ENCODE measurements around the gene SLC8A3.
A peak's percentile ranks its signal among the peaks of the same experiment; 100 is the strongest.

Gene SLC8A3

DNA sequence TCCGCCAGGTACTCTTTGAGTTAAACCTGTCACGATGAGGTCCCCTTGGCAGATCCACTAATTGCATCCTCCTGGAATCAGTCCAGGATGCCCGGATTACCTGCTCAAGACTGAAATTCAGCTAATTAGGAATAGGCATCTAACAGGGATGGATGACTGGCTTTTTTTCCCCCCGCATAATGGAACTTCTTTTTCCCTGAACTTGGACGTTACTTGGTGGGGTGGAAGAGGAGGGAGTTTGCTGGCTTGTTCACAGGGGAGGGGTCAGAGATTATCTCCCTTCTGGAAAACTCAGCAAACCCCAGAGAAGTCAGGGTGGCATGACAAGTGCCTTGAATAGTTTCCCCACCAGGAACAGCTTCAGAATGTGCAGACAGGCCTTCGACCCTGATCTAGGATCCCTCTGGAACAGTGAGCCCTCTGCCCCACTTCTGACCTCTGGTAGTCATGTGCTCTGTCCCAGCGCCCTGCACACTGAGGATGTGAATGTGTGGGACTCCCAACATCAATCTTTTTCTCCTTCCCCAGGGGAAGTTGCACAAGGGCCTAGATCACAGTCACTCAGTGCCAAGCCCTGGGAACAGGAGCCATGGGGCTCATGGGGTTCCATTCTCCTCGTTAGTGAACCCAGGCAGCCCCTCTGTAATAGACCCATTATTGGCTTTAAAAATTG, 167.1 kb downstream of the SLC8A3 start:
- DNase-seq = no peak

DNA sequence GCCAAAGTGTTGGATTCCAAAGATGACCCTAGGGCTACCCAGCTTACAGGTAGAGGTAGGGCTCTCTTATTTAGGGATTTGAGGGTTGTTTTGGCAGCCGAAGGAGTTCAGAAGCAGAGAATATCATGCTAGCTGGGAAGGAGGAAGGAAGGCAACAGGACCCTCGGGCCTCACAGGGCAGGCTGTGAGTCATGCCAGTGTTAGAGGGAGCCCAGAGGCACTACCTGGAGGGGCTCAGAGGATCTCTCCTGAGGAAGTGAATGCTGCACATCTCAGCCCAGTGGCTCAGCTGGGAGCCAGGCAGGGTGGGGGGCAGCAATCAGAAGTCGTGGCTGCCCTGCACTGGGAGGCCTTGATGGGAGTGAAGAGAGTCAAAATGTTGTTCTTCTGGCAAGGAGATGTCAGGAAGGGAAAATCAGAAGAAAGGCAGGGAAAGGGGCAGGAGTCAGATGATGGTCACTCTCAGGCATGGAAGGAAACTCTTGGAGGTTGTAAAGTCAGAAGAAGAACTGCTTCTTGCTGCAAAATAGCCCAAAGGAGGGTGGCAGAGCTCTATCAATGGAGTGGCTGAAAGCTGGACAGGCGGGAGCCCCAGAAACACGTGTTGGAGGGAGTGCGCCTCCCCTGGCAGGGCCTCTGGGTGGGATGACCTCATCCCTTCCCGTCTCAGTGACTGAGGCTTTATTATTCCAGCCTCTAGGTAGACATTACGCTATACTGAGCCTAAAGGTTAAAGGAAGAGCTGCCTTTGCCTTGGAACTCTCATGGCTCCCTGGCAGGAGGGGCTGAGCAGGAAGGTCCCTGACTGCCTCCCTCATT, 168.2 kb downstream of the SLC8A3 start:
- DNase-seq = no peak

DNA sequence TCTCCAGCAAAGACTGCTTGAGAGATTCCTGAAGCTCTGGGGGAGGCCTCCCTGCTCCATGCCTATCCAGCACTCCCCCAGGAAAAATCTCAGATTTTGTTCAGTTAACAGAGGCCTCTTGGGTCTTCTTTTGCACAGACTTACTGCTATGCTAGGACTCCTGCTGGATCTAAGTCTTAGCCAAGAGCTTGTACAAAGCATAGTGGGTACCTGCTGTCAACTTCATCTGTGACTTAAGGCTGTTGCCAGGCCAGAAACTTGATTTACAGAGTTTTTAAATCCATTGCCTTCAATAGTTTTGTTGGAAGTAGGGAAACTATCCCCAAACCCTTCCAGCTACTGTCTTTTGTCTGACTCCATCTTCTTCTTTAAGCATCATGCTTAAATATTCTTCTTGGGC, 169.1 kb downstream of the SLC8A3 start:
- DNase-seq = no peak

DNA sequence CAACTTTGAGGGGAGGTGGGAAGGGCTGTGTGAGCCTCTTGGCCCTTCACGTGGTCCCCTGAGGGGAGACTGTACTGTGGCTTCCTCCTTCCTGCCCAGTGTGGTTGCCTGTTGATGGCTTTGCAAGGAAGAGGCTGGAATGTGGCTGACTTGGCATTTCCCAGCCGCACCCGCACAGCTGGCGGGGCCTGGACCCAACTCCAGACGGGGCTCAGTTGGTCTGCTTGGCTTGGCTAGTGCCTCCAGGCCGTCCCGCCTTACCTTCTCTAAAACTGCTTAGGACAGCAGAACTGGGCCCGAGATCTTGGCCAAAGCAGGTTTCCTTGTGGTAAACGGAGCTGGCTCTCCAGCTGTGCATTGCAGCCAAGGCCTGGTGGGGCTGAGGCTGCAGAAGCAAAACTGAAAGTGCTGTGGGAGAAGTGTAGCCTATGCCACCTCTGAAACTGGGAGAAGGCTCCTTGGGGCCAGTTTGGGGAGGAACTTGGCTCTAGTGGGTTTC, 170.0 kb downstream of the SLC8A3 start:
- DNase-seq = no peak

DNA sequence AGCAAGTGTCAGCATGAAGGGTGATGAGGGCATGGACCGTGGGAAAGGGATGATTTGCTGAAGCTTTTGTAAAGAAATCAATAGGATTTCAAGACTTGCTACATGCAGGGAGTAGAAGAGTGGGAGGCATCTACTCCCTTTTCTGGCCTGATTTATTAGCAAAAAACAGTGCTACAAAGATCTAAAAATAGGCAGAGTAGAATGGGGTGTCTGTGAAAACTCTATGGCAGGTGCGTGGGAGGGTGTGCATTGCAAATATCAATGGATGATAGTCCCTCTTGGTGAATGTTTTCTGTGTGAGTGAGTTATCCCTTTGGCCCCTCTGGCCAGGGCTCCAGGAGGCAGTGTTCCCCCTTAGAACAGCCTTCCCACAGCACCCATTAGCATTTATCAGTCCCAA, 170.5 kb downstream of the SLC8A3 start:
- no peak for DNase-seq

DNA sequence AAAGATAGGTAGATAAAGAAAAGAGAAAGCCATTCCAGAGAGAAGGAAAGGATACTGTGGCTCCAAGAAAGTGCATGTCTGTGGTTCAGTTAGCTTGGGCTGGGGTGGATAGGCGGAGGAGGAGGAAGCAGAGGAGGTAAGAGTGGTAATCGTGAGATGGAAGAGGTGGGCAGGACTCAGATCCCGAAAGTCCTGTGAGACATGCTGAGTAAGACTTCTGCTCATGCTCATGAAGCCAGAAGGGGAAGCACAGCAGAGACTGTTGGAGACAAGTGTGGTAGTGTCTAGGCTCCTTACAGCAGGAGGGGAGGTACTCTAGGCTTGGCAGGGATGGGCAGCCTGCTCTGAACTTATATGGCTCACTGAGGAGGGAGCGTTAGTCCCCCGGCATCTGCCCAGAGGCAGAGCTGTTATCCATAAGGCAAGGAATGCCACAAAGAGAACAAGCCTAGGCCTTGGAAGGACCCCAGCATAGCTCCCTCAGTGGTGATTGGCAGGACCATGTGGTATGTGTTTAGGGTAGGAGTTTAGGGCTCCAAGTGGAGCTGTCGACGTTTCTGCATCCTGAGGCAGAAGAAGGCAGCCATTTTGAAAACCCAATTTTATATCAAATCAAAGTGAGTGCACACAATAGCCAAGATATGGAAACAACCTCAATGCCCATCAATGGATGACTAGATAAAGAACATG, 174.2 kb downstream of the SLC8A3 start:
- DNase-seq = no peak

DNA sequence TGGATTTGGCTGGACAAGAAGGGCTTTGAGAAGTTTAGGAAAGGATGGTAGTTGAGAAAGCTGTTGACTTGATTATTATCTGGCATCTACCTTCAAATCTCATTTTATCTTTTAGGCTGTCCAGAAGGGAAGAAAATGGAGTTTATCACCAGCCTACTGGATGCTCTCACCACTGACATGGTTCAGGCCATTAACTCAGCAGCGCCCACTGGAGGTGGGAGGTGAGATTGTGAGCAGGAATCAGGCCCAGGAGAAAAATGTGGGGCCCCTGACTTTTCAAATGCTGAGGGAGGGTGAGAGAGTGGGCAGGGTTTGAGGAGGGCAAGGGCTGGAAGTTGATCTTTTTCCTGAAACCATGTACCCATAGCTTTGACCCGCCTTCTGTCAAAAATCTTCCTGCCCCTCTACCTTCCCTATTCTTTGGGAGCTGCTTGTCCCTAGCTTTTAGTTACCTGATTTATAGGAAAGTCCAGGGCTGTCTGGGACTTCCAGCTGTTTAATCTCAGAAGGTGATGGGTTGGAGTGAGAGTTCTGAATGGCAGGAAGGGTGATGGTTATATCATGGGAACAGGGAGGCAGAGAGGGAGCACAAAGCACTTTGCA, 175.4 kb downstream of the SLC8A3 start:
- peak; percentile 44 for DNase-seq

DNA sequence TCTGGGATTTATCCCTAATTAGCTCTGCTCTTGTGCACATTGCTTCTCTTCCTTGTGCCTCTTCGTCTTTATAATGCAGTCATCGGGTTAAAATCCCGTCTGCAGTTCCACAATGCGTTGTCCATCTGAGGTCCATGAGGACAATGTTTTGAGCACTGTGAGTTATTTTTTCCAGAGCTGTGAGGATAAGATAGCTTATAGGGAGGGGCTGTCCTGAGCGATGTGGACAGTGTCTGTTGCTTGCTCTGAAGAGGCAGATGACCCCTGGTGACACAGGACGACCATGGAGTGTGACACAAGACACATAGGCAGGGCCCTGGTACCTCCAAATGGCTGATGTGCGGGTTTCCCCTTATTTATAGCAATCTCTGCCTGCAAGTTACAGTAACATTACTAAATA, 177.0 kb downstream of the SLC8A3 start:
- DNase-seq = no peak

DNA sequence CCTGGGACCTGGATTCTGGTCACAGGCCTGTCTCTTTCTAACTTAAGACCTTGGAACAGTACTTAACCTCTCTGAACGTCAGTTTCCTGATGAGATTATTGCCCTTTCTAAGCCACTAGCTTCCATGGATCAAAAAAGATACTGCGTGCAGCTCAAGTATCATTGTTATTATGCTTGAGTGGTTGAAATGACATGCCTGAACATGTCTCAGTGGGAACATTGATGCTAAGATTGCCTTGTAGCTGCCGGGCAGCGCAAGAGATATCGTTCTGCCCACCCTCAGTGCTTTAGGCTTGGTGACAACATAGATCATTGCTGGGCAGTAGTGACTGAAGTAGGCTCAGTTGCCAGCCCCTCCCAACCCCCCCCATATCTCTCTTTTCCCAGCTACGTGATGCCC, 177.7 kb downstream of the SLC8A3 start:
- no peak for DNase-seq

DNA sequence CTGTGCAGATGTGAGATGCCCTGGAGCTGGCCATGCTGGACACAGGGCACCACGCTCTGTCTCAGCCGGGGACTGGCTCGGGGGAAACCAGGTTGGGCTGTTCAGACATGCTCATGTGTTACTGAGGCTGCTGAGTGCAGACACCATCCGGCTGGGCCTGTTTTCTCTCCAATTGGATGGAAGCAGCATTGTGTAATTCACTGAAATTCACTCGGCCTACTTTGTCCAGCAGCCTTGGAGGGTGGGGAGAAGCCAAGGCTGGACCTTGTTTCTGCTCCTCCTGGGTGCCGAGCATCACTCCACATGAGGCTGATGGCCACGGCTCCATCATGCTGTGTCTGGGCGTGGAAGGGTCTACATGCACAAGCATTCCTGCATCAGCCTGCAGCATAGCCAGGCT, 178.8 kb downstream of the SLC8A3 start:
- no peak for DNase-seq

DNA sequence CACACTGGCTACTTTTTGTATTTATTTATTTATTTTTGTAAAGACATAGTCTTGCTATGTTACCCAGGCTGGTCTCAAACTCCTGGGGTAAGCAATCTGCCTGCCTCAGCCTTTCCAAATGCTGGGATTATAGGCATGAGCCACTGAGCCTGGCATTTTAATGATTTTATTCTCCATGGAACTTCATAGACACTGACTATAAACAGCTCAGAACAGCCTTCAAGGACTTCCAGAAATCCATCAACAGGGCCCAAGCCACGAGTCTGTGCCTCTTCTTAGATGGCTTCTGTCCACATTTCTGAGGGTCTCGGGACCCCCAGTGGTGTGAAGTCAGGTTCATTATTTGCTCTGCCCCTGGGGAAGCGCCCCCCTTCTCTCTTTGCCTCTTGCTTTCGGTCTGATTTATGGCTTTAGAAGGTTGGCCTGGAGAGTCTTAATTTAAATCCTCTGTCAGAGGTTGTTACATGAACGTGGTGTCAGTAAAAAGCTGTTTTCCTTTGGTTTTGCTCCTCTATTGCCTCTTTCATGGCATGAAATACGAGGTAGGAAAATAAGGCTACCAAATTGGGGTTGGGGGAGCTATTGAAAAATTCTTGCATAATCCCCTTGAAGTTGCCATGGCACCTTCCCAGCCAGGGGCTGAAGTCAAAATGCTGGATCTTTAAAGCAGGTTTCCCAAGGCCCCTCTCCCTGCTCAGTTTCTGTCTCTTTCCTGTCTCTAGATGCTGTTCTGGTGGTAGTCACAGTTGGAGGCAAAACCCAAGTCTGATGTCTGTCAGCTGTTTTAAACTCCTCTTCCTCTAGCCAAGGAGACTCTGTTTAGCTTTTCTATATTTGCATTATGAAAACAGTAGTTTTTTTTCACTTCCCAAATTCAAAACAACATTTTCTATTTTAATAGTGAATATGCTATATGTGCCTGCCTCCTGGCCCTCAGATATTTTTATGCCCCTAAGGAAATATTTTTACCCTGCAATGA, 180.2 kb downstream of the SLC8A3 start:
- no peak for DNase-seq

DNA sequence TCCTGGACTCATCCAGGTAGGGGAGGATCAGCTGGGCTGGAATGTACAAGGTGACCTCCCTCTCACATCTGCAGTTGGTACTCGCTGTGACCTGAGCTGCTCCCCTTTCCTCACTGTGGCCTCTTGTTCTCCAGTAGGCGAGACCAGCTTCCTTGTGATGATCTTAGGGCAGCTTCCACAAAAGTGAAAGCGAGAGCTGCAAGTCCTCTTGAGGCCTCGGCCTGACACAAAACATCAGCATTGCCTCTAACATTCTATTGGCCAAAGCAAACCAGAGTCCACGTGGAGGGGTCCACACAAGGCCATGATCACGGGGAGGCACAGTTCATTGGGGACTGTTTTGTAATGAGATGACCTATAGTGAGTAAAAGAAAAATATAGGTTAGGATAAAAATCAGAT, 182.1 kb downstream of the SLC8A3 start:
- DNase-seq = no peak

DNA sequence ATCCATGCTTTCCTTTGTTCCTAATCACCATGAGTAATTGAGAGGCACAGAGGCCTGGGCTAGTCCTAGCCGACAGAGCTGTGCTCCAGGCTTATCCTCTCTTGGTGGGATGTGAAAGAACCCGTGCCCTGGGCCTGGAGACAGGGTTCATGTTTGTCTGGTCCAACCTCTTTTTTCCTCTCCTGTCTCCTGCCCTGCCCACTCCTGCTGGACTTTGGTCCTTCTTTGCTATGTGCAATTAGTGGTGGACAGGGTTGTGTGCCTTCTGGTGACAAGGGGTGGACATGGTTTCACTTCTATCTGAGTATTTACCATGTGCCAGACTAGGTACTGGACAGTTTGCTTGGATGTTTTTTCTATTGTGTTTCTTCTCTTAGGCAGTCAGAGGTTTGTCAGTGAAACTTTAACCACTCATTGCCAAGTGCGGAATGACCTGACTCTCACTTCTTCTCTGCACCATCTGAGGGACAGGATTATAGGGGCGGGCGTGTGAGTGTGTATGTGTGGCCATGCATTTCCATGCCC, 183.4 kb downstream of the SLC8A3 start:
- DNase-seq = no peak

DNA sequence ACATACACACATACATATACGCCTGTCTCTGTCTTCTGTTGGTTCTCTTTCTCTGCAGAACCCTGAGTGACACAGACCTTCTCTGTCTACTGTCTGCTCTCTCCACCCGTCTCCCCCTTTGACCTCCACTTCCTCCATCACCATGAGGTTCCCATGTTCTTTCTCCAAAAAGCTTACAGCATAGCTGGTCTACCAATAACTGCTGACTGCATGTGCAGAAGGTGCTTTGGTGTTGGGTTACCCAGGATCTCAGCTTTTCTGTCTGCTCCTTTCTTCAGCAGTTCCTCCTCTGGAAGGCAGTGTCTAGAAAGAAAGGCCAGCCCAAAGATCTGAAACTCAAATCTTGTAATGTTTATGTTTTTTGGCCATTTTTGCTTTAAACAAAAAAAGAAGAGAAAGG, 184.0 kb downstream of the SLC8A3 start:
- DNase-seq = no peak

DNA sequence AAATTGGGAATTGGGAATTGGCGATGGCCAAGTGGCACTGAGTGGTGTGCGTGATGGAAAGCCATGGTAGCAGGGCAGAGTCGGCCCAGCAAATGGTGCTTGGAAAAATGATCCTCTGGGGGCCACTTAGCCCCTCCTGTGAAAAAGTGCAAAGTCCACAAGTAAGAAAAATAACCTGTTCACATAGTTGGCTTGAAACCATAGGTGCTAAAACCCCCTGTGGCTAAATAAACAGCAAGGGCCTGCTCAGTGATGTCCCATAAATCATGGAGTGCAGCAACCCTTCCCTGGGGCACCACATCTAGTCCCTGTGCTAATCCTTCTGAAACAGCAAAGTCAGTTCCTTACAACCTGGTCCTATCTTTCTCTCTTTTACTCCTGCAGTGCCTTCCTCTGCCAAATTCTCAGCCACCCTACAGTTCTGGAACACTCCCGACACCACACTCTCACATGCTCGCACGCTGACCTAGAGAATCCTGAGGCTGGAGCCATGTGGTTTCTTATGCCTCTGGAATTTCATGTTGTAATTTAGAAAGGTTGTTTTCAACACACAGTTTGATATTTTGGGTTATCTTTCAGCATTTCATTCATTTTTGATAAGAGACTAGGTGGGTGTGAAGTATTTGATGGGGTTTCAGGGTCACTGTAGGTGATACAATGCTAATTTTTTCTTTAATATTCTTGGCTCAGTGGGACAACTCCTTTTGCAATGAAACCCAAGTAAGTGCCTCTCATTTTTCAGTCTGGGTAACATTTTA, 186.0 kb downstream of the SLC8A3 start:
- DNase-seq = no peak

DNA sequence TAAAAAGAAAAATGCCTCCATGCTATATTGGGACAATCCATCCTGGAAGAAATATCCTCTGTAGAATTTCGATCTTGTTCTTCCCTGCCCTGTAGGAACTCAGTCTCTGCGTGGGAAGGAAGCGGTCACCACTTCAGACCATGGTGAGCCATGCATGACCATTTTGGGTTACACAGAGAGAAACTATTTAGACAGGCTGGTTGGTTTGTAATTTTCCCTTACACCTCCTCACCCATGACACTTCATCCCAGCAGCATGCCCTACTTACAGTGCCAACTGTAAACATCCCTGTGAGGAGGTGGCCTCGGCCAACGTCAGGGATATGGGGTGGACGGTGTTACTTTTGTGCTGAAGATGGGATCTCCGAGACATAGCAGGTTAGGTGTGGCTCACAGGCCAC, 188.2 kb downstream of the SLC8A3 start:
- no peak for DNase-seq

DNA sequence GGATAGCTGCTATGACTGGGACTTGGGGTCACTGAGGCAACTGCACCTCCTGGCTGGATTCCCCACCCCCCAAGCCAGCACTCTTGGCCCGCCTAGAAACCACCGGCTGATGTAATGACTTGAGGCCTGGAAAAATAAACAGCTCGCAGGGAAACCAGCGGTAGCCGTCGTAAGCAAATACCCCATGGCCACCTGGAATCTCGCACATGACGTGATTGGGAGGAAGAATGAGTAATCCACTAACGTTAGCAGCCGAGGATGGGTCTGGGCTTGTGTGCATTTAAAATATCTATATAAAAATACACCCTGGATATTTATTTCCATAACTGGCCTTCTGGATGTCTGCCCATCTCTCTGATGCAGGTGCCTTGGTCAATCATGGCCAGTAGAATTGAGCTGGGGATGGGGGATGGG, 189.5 kb downstream of the SLC8A3 start:
- DNase-seq = no peak

DNA sequence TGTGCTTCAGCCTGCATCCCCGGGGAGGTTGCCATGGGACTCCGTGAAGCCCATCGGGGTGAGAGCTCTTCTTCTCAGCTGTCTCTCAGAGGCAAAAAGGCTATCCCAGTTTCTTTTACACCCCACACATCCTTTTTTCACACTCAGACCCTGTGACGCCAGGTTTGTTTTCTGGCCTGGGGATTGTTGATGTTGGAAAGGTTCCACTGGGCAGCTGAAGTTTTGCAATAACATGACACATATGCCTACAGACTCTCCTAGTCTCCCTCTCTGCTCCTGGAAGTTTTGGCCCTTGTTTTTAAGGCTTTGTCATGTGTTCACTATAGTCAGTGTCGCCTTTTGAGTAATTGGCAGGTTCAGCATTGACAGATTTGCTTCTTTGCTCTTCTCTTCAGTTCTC, 190.9 kb downstream of the SLC8A3 start:
- DNase-seq = no peak

DNA sequence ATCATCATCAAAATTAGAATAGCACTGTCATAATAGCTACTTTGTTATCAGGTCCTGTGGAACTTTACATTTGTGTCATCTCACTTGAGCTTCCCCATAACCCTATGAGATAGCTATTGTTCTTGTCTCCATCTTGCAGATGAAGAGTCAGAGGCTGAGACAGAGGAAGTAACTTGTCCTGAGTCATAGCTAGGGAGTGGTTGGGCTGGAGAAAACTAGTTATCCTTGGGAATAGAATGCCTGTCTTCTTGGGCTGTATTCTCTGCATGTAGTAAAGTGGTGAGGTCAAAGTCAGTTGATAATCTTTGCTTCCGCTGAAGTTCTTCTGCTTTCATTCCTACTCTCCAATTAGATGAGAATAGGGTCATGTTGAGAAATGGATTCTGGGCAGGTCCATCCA, 192.5 kb downstream of the SLC8A3 start:
- no peak for DNase-seq
